Head of caudate nucleus (tissue), 42 donors: Measurements from ENCODE around the gene ANKRD33B.

Experiments
- DNase-seq, 42 donors: peaks; one replicate each; pipeline versions ENCODE4 v3.0.0 to v3.0.0-alpha.2; 2020 to 2021; ENCODE audit warnings: mixed read lengths in 7 of 42
- intact Hi-C: fragments of 100-400 bp; cut with DNase I; formaldehyde crosslinking; loops from one replicate; pipeline ENCODE4 v1.15.0; 2022

Gene ANKRD33B

GRCh38 chr5:10688651-10689171 is 124.8 kb downstream of the ANKRD33B start:
- no peak for DNase-seq
- intact Hi-C loops, result no loop called here

- DNase-seq, result peak in 7 of 42 donors; percentile 16 to 73 (median 40)
- intact Hi-C loops, result loop anchor here (10.0 kb wide), 1 partner anchor 175 kb away; no protein-coding TSS in a partner anchor
Observed at GRCh38 chr5:10689391-10690081, 125.7 kb downstream of the ANKRD33B start.

GRCh38 chr5:10690460-10691440 is 126.9 kb downstream of the ANKRD33B start:
- intact Hi-C loops, result loop anchor here (10.0 kb wide), 1 partner anchor 174 kb away; no protein-coding TSS in a partner anchor
- no peak for DNase-seq

GRCh38 chr5:10691826-10692785 is 128.2 kb downstream of the ANKRD33B start:
- DNase-seq, result no peak
- intact Hi-C loops, result loop anchor here (10.0 kb wide), 1 partner anchor 173 kb away; no protein-coding TSS in a partner anchor

- intact Hi-C loops, result loop anchor here (10.0 kb wide), 1 partner anchor 170 kb away; no protein-coding TSS in a partner anchor
- DNase-seq, result peak; percentile 64 to 92 (median 80)
Observed at GRCh38 chr5:10695055-10695649, 131.3 kb downstream of the ANKRD33B start.

GRCh38 chr5:10695759-10696543 is 132.1 kb downstream of the ANKRD33B start:
- intact Hi-C loops, result loop anchor here (10.0 kb wide), 1 partner anchor 169 kb away; no protein-coding TSS in a partner anchor
- no peak for DNase-seq

GRCh38 chr5:10699281-10699874 is 135.5 kb downstream of the ANKRD33B start:
- intact Hi-C loops, result loop anchor here (10.0 kb wide), 1 partner anchor 165 kb away; no protein-coding TSS in a partner anchor
- no peak for DNase-seq

- intact Hi-C loops, result loop anchor here (10.0 kb wide), 1 partner anchor 165 kb away; no protein-coding TSS in a partner anchor
- no peak for DNase-seq
Observed at GRCh38 chr5:10699987-10700386, 136.1 kb downstream of the ANKRD33B start.

GRCh38 chr5:10700516-10700915 is 136.6 kb downstream of the ANKRD33B start:
- intact Hi-C loops, result no loop called here
- no peak for DNase-seq

- intact Hi-C loops, result no loop called here
- DNase-seq, result peak in 27 of 42 donors; percentile 25 to 88 (median 58)
Observed at GRCh38 chr5:10701567-10702039, 137.7 kb downstream of the ANKRD33B start.

GRCh38 chr5:10702040-10702629 is 138.3 kb downstream of the ANKRD33B start:
- no peak for DNase-seq

GRCh38 chr5:10702911-10703491 is 139.1 kb downstream of the ANKRD33B start:
- intact Hi-C loops, result no loop called here

More at GRCh38 chr5:10702040-10702629, 138.3 kb downstream of the ANKRD33B start:
- intact Hi-C loops, result no loop called here

GRCh38 chr5:10703676-10704075 is 139.8 kb downstream of the ANKRD33B start:
- DNase-seq, result no peak
- intact Hi-C loops, result no loop called here

More at GRCh38 chr5:10702911-10703491, 139.1 kb downstream of the ANKRD33B start:
- peak in 29 of 42 donors; percentile 11 to 78 (median 47) for DNase-seq

- intact Hi-C loops, result no loop called here
- DNase-seq, result no peak
Observed at GRCh38 chr5:10704949-10705621, 141.2 kb downstream of the ANKRD33B start.

- no peak for DNase-seq
- intact Hi-C loops, result no loop called here
Observed at GRCh38 chr5:10705747-10706146, 141.9 kb downstream of the ANKRD33B start.
